Heart right ventricle (tissue), 16 donors: ENCODE results near the gene RNF149. TPM values are rescaled to one million over a fixed set of nuclear protein-coding genes. Genes with fewer than 3 reads are reported as not detected.

Experiments
- ATAC-seq, 8 donors: fragments of 200-7000 bp; cut with Tn5 transposase; one replicate each; pipeline ENCODE4 v1.9.1; 2020; ENCODE audit warnings: mild to moderate bottlenecking in 8 of 8, moderate library complexity in 8 of 8, moderate number of reproducible peaks in 1 of 8
- DNase-seq, 2 donors: peaks; one replicate each; pipeline ENCODE4 v3.0.0-alpha.2; 2020
- H3K27ac ChIP-seq, 10 donors: fragments of 200-600 bp; sonication (generic) in 2 of 10; one replicate each; pipeline versions ENCODE4 v1.5.0 to v1.8.0; 2020 to 2022; ENCODE audit warnings: mild to moderate bottlenecking in 3 of 10
- H3K27me3 ChIP-seq, 7 donors: fragments of 200-600 bp; one replicate each; pipeline ENCODE4 v1.8.0; 2021 to 2022; ENCODE audit warnings: mild to moderate bottlenecking in 2 of 7
- H3K36me3 ChIP-seq, 9 donors: fragments of 200-600 bp; sonication (generic) in 1 of 9; one replicate each; pipeline versions ENCODE4 v1.5.0 to v1.8.0; 2020 to 2022; ENCODE audit warnings: mild to moderate bottlenecking in 2 of 9
- H3K4me1 ChIP-seq, 9 donors: fragments of 200-600 bp; sonication (generic) in 1 of 9; one replicate each; pipeline versions ENCODE4 v1.5.0 to v1.8.0; 2020 to 2022; ENCODE audit warnings: mild to moderate bottlenecking in 4 of 9
- H3K4me3 ChIP-seq, 10 donors: fragments of 200-600 bp; sonication (generic) in 2 of 10; one replicate each; pipeline versions ENCODE4 v1.5.0 to v1.8.0; 2020 to 2022; ENCODE audit warnings: mild to moderate bottlenecking in 7 of 10, moderate library complexity in 2 of 10
- H3K9me3 ChIP-seq, 11 donors: fragments of 200-600 bp in 10 of 11; sonication (generic) in 2 of 11; one replicate each; pipeline versions ENCODE4 v1.5.0 to v1.8.0; 2013 to 2022; ENCODE audit warnings: mild to moderate bottlenecking in 2 of 11, control low read depth in 1 of 11, moderate library complexity in 1 of 11
- WGBS, 2 donors: extraction: QIAGEN DNeasy Blood & Tissue Kit; methylation state at CpG; one replicate each; pipeline ENCODE4 v1.1.7; 2013; ENCODE audit warnings: inconsistent platforms in 1 of 2; 5-methylcytosine and 5-hydroxymethylcytosine counted together
- intact Hi-C, 10 donors: fragments of 100-400 bp; cut with DNase I; formaldehyde crosslinking; loops; one replicate each; pipeline versions ENCODE4 v1.11.1 to v1.14.2; 2022
- microRNA-seq, 2 donors: library from miRNA; unstranded; fragments of <30 nt; microRNA quantifications; one replicate each; pipeline ENCODE4 v1.2.0, GENCODE V29; 2021
- polyA plus RNA-seq, 2 donors: library from polyadenylated mRNA; stranded (reverse); fragments of 200-250 nt; gene quantifications; one replicate each; pipeline ENCODE4 v1.2.3, GENCODE V29; 2013
- total RNA-seq, 10 donors: library from RNA; stranded (reverse); fragmentation: NEBNext Ultra II Directional in 3 of 10; extraction: Animal tissue kit (Norgen Biotek cat#: 25700) in 3 of 10; gene quantifications; one replicate each; pipeline versions ENCODE4 v1.2.1 to v1.2.4, GENCODE V29; 2021 to 2023
- TF ChIP-seq, protein P1 (sequence below), 9 donors: fragments of 200-600 bp; sonication (generic) in 2 of 9; IDR thresholded peaks; one replicate each; pipeline versions ENCODE4 v1.5.0 to v1.8.0; 2021 to 2022; ENCODE audit warnings: antibody characterized with exemption in 9 of 9, mild to moderate bottlenecking in 5 of 9, moderate library complexity in 1 of 9
- donor health status: Arrhythmogenic right ventricular cardiomyopathy.
- donor health status: ischemic (EF 13 %, LVEDD 7.1; RV severe dilation, severe dysfunction).
- donor health status: healthy with polysubstance abuse.
- donor health status: DM: no; HTN: yes; CAD: no.
- donor health status: DM: no; HTN: no; CAD: no.
- donor health status: ischemic (EF 25% LVEDD 6.9; RV normal size, moderate dysfunction).
- donor health status: ischemic (EF 25% LVEDD 5.7; RV mildly dilated, moderate dysfunction).
- donor health status: healthy.
- donor health status: DM: yes; HTN: yes; CAD: no.
- donor health status: Ischemic cardiomyopathy.
- donor health status: ischemic (EF 35%, LVEDD 5.7; RV mildly dilated, moderate dysfunction).
- donor health status: nonischemic (EF 11% LVEDD 7.7; RV severe dilation, severe dysfunction).
- donor health status: DM: yes; HTN: yes; CAD: no.
- donor health status: PGD.
- donor health status: ischemic (EF 29% LVEDD 5.4; RV normal size, mild dysfunction).
- donor health status: nonischemic (EF 23%, LVEDD 6.1; RV moderate dilation, normal function).

Gene RNF149
- total and polyA plus RNA-seq, 12 donors, result 11.0 to 40.8 (median 12.5) TPM

DNA sequence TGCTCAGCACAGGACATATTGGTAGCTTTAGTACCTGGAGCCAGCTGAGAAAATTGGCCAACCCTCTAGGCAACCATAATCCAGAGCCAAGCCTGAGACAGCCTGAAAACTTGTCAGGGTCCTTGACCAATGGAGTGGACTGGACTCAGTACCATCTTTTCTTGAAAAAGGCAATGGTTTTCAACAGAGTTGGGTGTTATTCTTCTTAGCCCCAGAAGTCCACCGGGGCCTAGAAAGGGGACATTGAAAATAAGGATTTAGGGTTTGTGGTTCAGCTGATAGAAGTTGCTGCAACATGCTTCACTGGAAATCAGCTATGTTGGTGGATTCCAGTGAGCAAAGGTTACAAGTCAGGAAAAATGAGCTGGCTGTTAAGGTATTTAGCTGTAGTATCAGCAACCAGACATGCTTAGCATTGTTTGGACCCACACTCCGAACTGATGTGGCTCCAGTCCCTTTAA lies 77.9 kb downstream of the RNF149 start:
- ATAC-seq (peak in 2 of 8 donors; percentile 46 to 73), DNase-seq (no peak)
- intact Hi-C loops, result no loop called here
- 41 to 76% methylated on average over 2 of the region's 2 CpGs for WGBS, 2 donors
- Histone ChIP-seq H3K9me3 (no peaks in the 10 kb centered on the region), H3K4me1 (peaks cover 0 to 21% (median 13%) of the 10 kb centered on the region in 9 donors), H3K27ac (peak overlapping the region in 3 of 10 donors; percentile 36 to 61 (median 49)), H3K27me3 (no peaks in the 10 kb centered on the region), H3K36me3 (no peaks in the 10 kb centered on the region), H3K4me3 (no peak overlapping the region)
- TF ChIP-seq, protein P1, sequence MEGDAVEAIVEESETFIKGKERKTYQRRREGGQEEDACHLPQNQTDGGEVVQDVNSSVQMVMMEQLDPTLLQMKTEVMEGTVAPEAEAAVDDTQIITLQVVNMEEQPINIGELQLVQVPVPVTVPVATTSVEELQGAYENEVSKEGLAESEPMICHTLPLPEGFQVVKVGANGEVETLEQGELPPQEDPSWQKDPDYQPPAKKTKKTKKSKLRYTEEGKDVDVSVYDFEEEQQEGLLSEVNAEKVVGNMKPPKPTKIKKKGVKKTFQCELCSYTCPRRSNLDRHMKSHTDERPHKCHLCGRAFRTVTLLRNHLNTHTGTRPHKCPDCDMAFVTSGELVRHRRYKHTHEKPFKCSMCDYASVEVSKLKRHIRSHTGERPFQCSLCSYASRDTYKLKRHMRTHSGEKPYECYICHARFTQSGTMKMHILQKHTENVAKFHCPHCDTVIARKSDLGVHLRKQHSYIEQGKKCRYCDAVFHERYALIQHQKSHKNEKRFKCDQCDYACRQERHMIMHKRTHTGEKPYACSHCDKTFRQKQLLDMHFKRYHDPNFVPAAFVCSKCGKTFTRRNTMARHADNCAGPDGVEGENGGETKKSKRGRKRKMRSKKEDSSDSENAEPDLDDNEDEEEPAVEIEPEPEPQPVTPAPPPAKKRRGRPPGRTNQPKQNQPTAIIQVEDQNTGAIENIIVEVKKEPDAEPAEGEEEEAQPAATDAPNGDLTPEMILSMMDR (IDR thresholded peaks at IDR 0.05), result no peak

Small RNA genes within 50 kb of the gene (microRNA-seq; reads per million reads assigned to microRNA genes)
- 1.2 to 2.6 reads per million in 2 donors for gene MIR5696

Other genes starting within 250 kb of the RNF149 start
- 10 to 100 TPM; 42.6 to 69.5 (median 55.8) TPM for gene TBC1D8, start 157.3 kb downstream of the RNF149 start, total RNA-seq
- gene TBC1D8, start 157.3 kb downstream of the RNF149 start, polyA plus RNA-seq, result 10 to 100 TPM; 24.0 to 41.6 TPM
- gene CNOT11, start 55.8 kb downstream of the RNF149 start, total RNA-seq, result 10 to 100 TPM; 37.8 to 77.1 (median 45.8) TPM
- 10 to 100 TPM; 14.5 to 20.7 TPM for gene CNOT11, start 55.8 kb downstream of the RNF149 start, polyA plus RNA-seq
- 1 to 10 TPM in 1 of 10 donors, under 1 TPM in 6, not detected in 3; 0.24 to 1.4 (median 0.70) TPM for gene CREG2, start 78.8 kb upstream of the RNF149 start, total RNA-seq
- not detected for gene CREG2, start 78.8 kb upstream of the RNF149 start, polyA plus RNA-seq
- gene RFX8, start 166.4 kb upstream of the RNF149 start, total RNA-seq, result under 1 TPM in 5 of 10 donors, not detected in 5; 0.15 to 0.22 (median 0.15) TPM
- under 1 TPM; 0.16 to 0.44 TPM for gene RFX8, start 166.4 kb upstream of the RNF149 start, polyA plus RNA-seq